GM23338 (cell line): ENCODE measurements around the gene SORL1. TPM values are rescaled to one million over a fixed set of nuclear protein-coding genes. Genes with fewer than 3 reads are reported as not detected.

Source experiments
- ATAC-seq: fragments of 200-7000 bp; cut with Tn5 transposase; 3 replicates; pipeline ENCODE4 v1.9.1; 2020
- DNase-seq: peaks from one replicate; pipeline ENCODE4 v3.0.0-alpha.2; 2015; ENCODE audit warnings: low spot score
- H2AFZ ChIP-seq: fragments of 200-600 bp; sonication (generic); 2 replicates; pipeline ENCODE4 v1.8.0; 2016; ENCODE audit warnings: antibody characterized with exemption, mild to moderate bottlenecking, moderate library complexity
- H3F3A ChIP-seq: fragments of 200-600 bp; sonication (generic); replicated peaks from 2 replicates; pipeline ENCODE4 v1.8.0; 2017; ENCODE audit warnings: antibody characterized with exemption, mixed run types, low read depth
- H3K27ac ChIP-seq: fragments of 200-600 bp; sonication (generic); 2 replicates; pipeline ENCODE4 v1.6.1; 2016; ENCODE audit warnings: low read depth
- H3K27me3 ChIP-seq: fragments of 200-600 bp; sonication (generic); 2 replicates; pipeline ENCODE4 v1.8.0; 2016; ENCODE audit warnings: mild to moderate bottlenecking, mixed run types, moderate library complexity; ENCODE audit not compliant: insufficient read depth
- H3K36me3 ChIP-seq: fragments of 200-600 bp; sonication (generic); 2 replicates; pipeline ENCODE4 v1.8.0; 2016; ENCODE audit warnings: mild to moderate bottlenecking; ENCODE audit not compliant: insufficient read depth
- H3K4me1 ChIP-seq: fragments of 200-600 bp; sonication (generic); 2 replicates; pipeline ENCODE4 v1.8.0; 2016; ENCODE audit warnings: mild to moderate bottlenecking, moderate library complexity; ENCODE audit not compliant: insufficient read depth
- H3K4me2 ChIP-seq: fragments of 200-600 bp; sonication (generic); 2 replicates; pipeline ENCODE4 v1.7.1; 2017; ENCODE audit warnings: mixed run types
- H3K4me3 ChIP-seq: fragments of 200-600 bp; sonication (generic); 2 replicates; pipeline ENCODE4 v1.6.1; 2016; ENCODE audit warnings: mixed run types
- H3K79me2 ChIP-seq: fragments of 200-600 bp; sonication (generic); replicated peaks from 2 replicates; pipeline ENCODE4 v1.8.0; 2017; ENCODE audit warnings: mild to moderate bottlenecking; ENCODE audit not compliant: insufficient read depth
- H3K9me2 ChIP-seq: fragments of 200-600 bp; sonication (generic); 2 replicates; pipeline ENCODE4 v1.8.0; 2017; ENCODE audit not compliant: insufficient read depth
- H4K20me1 ChIP-seq: fragments of 200-600 bp; sonication (generic); replicated peaks from 2 replicates; pipeline ENCODE4 v1.8.0; 2017; ENCODE audit warnings: mild to moderate bottlenecking; ENCODE audit not compliant: insufficient read depth
- H3K27ac Mint-ChIP-seq: 2 replicates; pipeline ENCODE4 v1.8.0; 2020; ENCODE audit warnings: inconsistent platforms, mild to moderate bottlenecking, moderate library complexity, mixed read lengths
- H3K27me3 Mint-ChIP-seq: 3 replicates; pipeline ENCODE4 v1.8.0; 2022; ENCODE audit warnings: low read depth, mild to moderate bottlenecking, moderate library complexity, mixed read lengths, inconsistent platforms; ENCODE audit not compliant: insufficient read depth, poor library complexity
- H3K36me3 Mint-ChIP-seq: 3 replicates; pipeline ENCODE4 v1.8.0; 2021; ENCODE audit warnings: low read depth, mild to moderate bottlenecking, inconsistent platforms, moderate library complexity, mixed read lengths
- H3K4me1 Mint-ChIP-seq: 3 replicates; pipeline ENCODE4 v1.8.0; 2020; ENCODE audit warnings: mild to moderate bottlenecking, inconsistent platforms, mixed read lengths
- H3K4me3 Mint-ChIP-seq: 3 replicates; pipeline ENCODE4 v1.8.0; 2021; ENCODE audit warnings: moderate library complexity, mild to moderate bottlenecking, inconsistent platforms, mixed read lengths
- H3K9me3 Mint-ChIP-seq: 3 replicates; pipeline ENCODE4 v1.8.0; 2020; ENCODE audit warnings: moderate library complexity, mild to moderate bottlenecking, inconsistent platforms, mixed read lengths
- JUNB ChIP-seq: IDR thresholded peaks from one replicate; pipeline ENCODE4 v1.6.1; 2016; ENCODE audit warnings: antibody characterized with exemption; ENCODE audit not compliant: unreplicated experiment
- STAT1 ChIP-seq: IDR thresholded peaks from one replicate; pipeline ENCODE4 v1.6.1; 2016; ENCODE audit warnings: antibody characterized with exemption; ENCODE audit not compliant: unreplicated experiment
- ZNF114 ChIP-seq: fragments of 250-450 bp; sonication (Bioruptor Pico); IDR thresholded peaks from 2 replicates; pipeline ENCODE4 v1.5.0; 2020; ENCODE audit warnings: mild to moderate bottlenecking, moderate library complexity
- polyA plus RNA-seq: library from polyadenylated mRNA; unstranded; fragments of >200 nt; fragmentation: Nextera tagmentation; extraction: Ambion mirVana; gene quantifications from 2 replicates; pipeline ENCODE4 v1.2.1, GENCODE V29; 2016
- total RNA-seq: library from RNA; depleted of rRNA; stranded (reverse); fragments of >200 nt; shearing (Covaris generic); gene quantifications from 2 replicates; pipeline ENCODE4 v1.2.3, GENCODE V29; 2014
- TF ChIP-seq, protein P1 (sequence below): fragments of 250-450 bp; sonication (Bioruptor Pico); IDR thresholded peaks from 2 replicates; pipeline ENCODE4 v1.5.0; 2020; ENCODE audit warnings: mild to moderate bottlenecking, moderate library complexity
- TF ChIP-seq, protein P2 (sequence below), 2 experiments: fragments of 200-600 bp in 1 of 2; sonication (generic) in 1 of 2; conservative IDR thresholded peaks; 2 replicates each; pipeline versions ENCODE4 v1.5.1 to v1.6.1; 2016 to 2017; ENCODE audit warnings: antibody characterized with exemption in 2 of 2, low read depth in 2 of 2, mild to moderate bottlenecking in 2 of 2, moderate library complexity in 1 of 2

The SORL1 gene
- total and polyA plus RNA-seq, 2 experiments from 2014 or later, result 23.0 to 78.8 TPM

DNA sequence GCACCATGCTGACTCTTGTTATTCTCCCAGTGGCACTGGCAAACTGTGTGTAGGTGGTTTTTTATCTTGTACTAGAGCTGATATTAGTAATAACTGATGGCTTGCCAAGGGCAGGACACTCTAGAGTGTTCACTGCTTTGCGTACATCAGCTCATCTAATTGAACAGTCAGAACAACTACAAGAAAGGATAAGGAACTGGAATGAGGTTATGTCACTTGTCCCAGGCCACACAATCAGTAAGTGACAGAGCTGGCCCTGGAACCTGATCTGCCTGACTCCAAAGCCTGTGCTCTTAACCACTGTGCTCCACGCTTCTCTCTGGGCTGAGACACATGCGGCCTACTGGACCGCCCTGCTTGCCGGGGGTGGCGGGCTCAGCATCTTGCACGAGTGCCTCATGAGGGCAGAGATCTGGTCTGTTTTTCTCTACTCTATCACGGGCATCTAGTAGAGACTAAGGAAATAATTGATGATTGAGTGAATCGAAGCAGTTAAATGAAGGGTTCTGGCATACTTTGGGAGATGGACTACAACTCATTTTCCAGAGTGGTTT, 156.5 kb downstream of the SORL1 start (continued):
- TF ChIP-seq, protein P1, sequence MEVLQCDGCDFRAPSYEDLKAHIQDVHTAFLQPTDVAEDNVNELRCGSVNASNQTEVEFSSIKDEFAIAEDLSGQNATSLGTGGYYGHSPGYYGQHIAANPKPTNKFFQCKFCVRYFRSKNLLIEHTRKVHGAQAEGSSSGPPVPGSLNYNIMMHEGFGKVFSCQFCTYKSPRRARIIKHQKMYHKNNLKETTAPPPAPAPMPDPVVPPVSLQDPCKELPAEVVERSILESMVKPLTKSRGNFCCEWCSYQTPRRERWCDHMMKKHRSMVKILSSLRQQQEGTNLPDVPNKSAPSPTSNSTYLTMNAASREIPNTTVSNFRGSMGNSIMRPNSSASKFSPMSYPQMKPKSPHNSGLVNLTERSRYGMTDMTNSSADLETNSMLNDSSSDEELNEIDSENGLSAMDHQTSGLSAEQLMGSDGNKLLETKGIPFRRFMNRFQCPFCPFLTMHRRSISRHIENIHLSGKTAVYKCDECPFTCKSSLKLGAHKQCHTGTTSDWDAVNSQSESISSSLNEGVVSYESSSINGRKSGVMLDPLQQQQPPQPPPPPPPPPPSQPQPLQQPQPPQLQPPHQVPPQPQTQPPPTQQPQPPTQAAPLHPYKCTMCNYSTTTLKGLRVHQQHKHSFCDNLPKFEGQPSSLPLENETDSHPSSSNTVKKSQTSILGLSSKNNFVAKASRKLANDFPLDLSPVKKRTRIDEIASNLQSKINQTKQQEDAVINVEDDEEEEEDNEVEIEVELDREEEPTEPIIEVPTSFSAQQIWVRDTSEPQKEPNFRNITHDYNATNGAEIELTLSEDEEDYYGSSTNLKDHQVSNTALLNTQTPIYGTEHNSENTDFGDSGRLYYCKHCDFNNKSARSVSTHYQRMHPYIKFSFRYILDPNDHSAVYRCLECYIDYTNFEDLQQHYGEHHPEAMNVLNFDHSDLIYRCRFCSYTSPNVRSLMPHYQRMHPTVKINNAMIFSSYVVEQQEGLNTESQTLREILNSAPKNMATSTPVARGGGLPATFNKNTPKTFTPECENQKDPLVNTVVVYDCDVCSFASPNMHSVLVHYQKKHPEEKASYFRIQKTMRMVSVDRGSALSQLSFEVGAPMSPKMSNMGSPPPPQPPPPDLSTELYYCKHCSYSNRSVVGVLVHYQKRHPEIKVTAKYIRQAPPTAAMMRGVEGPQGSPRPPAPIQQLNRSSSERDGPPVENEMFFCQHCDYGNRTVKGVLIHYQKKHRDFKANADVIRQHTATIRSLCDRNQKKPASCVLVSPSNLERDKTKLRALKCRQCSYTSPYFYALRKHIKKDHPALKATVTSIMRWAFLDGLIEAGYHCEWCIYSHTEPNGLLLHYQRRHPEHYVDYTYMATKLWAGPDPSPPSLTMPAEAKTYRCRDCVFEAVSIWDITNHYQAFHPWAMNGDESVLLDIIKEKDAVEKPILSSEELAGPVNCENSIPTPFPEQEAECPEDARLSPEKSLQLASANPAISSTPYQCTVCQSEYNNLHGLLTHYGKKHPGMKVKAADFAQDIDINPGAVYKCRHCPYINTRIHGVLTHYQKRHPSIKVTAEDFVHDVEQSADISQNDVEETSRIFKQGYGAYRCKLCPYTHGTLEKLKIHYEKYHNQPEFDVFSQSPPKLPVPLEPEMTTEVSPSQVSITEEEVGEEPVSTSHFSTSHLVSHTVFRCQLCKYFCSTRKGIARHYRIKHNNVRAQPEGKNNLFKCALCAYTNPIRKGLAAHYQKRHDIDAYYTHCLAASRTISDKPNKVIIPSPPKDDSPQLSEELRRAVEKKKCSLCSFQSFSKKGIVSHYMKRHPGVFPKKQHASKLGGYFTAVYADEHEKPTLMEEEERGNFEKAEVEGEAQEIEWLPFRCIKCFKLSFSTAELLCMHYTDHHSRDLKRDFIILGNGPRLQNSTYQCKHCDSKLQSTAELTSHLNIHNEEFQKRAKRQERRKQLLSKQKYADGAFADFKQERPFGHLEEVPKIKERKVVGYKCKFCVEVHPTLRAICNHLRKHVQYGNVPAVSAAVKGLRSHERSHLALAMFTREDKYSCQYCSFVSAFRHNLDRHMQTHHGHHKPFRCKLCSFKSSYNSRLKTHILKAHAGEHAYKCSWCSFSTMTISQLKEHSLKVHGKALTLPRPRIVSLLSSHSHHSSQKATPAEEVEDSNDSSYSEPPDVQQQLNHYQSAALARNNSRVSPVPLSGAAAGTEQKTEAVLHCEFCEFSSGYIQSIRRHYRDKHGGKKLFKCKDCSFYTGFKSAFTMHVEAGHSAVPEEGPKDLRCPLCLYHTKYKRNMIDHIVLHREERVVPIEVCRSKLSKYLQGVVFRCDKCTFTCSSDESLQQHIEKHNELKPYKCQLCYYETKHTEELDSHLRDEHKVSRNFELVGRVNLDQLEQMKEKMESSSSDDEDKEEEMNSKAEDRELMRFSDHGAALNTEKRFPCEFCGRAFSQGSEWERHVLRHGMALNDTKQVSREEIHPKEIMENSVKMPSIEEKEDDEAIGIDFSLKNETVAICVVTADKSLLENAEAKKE (CRISPR knock-in tag), result no peak

DNA sequence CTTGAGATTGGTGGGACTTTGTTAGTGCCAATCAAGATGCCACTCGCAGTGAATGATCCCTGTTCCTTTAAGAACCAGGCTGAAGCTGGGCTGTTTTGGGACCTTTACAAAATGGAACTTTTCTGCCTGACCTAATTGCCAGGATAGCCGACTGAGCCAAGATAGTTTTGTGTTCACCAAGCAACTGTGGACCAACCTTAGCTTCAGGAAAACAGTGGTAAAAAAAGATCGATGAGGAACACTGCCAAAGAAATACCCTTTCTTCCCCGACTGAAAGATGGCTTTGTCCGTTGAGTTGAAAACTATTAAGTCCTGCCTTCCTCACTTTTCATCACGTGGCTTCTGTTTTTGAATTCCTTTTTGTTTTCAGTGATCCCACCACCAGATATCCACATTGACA, 158.6 kb downstream of the SORL1 start:
- Histone ChIP-seq H3K9me2 (no peaks in the 10 kb centered on the region), H3K4me3 (no peak overlapping the region), H3K36me3 (peaks cover 75% of the 10 kb centered on the region), H3K79me2 (no peaks in the 10 kb centered on the region), H3K4me2 (no peak overlapping the region), H3K27ac (no peak overlapping the region), H4K20me1 (no peaks in the 10 kb centered on the region; the same call in 1 of the 2 replicates), H3K27me3 (no peaks in the 10 kb centered on the region), H2AFZ (no peak overlapping the region), H3K4me1 (peaks cover 4% of the 10 kb centered on the region; the same call in 1 of the 2 replicates), H3F3A (no peaks in the 10 kb centered on the region; the same call in 1 of the 2 replicates)
- Mint-ChIP-seq H3K27ac (no peak overlapping the region), H3K4me1 (peaks cover 3% of the 10 kb centered on the region; the same call in 1 of the 3 replicates), H3K4me3 (no peak overlapping the region), H3K36me3 (peaks cover 90% of the 10 kb centered on the region), H3K27me3 (no peaks in the 10 kb centered on the region), H3K9me3 (no peaks in the 10 kb centered on the region)
- no peak for DNase-seq
- ATAC-seq, result no peak
- no peak for TF ChIP-seq STAT1
- no peak for TF ChIP-seq JUNB
- TF ChIP-seq, protein P2, sequence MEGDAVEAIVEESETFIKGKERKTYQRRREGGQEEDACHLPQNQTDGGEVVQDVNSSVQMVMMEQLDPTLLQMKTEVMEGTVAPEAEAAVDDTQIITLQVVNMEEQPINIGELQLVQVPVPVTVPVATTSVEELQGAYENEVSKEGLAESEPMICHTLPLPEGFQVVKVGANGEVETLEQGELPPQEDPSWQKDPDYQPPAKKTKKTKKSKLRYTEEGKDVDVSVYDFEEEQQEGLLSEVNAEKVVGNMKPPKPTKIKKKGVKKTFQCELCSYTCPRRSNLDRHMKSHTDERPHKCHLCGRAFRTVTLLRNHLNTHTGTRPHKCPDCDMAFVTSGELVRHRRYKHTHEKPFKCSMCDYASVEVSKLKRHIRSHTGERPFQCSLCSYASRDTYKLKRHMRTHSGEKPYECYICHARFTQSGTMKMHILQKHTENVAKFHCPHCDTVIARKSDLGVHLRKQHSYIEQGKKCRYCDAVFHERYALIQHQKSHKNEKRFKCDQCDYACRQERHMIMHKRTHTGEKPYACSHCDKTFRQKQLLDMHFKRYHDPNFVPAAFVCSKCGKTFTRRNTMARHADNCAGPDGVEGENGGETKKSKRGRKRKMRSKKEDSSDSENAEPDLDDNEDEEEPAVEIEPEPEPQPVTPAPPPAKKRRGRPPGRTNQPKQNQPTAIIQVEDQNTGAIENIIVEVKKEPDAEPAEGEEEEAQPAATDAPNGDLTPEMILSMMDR (conservative IDR thresholded peaks at IDR 0.05; ENCODE audit: low read depth in 2 of 2), result no peak
- TF ChIP-seq ZNF114, result no peak
